Esophagus muscularis mucosa (tissue), 4 donors: ENCODE results near the gene ZNF79.

Experiments
- CTCF ChIP-seq, 3 experiments: fragments of 200-600 bp in 2 of 3; fragments of 450-650 bp in 1 of 3; sonication (generic) in 2 of 3; IDR thresholded peaks; one replicate each; pipeline ENCODE4 v1.5.1; 2017 to 2019; ENCODE audit warnings: antibody characterized with exemption in 3 of 3, mild to moderate bottlenecking in 2 of 3, moderate library complexity in 1 of 3
- EP300 ChIP-seq: sonication (generic); formaldehyde crosslinking; IDR thresholded peaks from one replicate; pipeline ENCODE4 v1.6.1; 2017; ENCODE audit warnings: antibody characterized with exemption
- POLR2A ChIP-seq: fragments of 450-650 bp; IDR thresholded peaks from one replicate; pipeline ENCODE4 v1.6.1; 2017; ENCODE audit warnings: antibody characterized with exemption, moderate library complexity, mild to moderate bottlenecking, low read depth
- POLR2AphosphoS5 ChIP-seq, 2 donors: sonication (generic); formaldehyde crosslinking; IDR thresholded peaks; one replicate each; pipeline ENCODE4 v1.6.1; 2017; ENCODE audit warnings: antibody characterized with exemption in 2 of 2

- TF ChIP-seq CTCF (IDR thresholded peaks at IDR 0.05) (no peak), POLR2AphosphoS5 (IDR thresholded peaks at IDR 0.05) (no peak), POLR2A (no peak), EP300 (no peak)
Measured at GRCh38 chr9:127457191-127457878, 33.2 kb downstream of the ZNF79 start.
